NCI-H526 (cell line): ENCODE results near the gene MARVELD2.
"Not testable (repeated sequence)": the region's sequence is repeated elsewhere in the genome, so short reads cannot be mapped to it uniquely, and the experiment has no call there.

Experiments used
- DNase-seq, 2 experiments: peaks; one replicate each; lab custom pipeline; 2025; lab: John Stamatoyannopoulos, UW

MARVELD2 gene

GRCh38 chr5:69450116-69450515 is 35.2 kb downstream of the MARVELD2 start:
- no peak for DNase-seq

- DNase-seq: not testable (repeated sequence)
Measured at GRCh38 chr5:69450527-69450926, 35.6 kb downstream of the MARVELD2 start.

GRCh38 chr5:69451941-69452647 is 37.2 kb downstream of the MARVELD2 start:
- DNase-seq: peak; percentile 3 to 45

DNA sequence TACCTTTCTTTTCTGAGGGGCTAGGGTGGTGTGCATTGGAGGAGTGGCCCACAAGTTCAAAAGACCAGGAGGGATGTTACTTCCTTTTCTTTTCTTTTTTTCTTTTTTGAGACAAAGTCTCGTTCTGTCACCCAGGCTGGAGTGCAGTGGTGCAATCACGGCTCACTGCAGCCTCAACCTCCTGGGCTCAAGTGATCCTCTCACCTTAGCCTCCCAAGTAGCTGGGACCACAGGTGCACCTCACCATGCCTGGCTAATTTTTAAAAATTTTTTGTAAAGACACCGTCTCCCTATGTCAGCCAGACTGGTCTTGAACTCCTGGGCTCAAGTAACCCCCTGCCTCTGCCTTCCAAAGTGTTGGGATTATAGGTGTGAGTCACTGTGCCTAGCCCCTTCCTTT is 38.6 kb downstream of the MARVELD2 start:
- not testable (repeated sequence) for DNase-seq

GRCh38 chr5:69454460-69455249 is 39.7 kb downstream of the MARVELD2 start:
- DNase-seq: peak in 1 of 2 experiments; percentile 4

DNA sequence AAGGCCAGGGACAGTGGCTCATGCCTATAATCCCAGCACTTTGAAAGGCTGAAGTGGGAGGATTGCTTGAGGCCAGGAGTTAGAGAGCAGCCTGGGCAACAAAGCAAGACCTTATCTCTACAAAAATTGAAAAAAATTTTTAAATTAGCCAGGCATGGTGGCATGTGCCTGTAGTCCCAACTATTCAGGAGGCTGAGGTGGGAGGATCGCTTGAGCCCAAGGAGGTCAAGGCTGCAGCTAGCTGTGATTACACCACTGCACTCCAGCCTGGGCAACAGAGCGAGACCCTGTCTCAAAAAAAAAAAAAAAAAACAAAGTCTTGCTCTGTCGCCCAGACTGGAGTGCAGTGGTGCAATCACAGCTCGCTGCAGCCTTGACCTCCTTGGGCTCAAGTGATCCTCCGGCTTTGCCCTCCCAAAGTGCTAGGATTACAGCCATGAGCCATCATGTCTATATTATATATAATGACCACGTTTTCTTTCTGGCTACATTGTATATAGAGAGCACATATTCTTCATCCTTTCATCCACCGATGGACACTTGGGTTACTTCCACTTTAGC is 40.6 kb downstream of the MARVELD2 start:
- DNase-seq: not testable (repeated sequence)

DNA sequence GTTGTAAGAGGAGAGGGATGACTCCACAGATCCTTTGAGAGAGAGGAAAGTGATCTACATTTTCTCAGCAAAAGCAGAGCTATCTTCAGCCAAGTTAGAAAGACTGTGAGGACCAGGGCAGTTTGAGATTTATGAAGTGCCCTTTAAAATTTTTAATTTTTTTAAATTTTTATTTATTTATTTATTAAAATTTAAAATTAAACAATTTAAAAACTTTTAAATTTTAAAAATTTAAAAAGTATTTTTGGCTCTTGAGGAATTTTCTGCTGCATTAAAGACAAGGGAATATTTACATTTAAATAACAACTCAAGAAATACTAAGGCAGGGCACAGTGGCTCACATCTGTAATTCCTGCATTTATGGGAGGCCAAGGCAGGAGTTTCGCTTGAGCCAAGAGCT is 47.3 kb downstream of the MARVELD2 start:
- no peak for DNase-seq

- DNase-seq: not testable (repeated sequence)
Measured at GRCh38 chr5:69466375-69466774, 51.5 kb downstream of the MARVELD2 start.

GRCh38 chr5:69467442-69468225 is 52.7 kb downstream of the MARVELD2 start:
- DNase-seq: no peak

DNA sequence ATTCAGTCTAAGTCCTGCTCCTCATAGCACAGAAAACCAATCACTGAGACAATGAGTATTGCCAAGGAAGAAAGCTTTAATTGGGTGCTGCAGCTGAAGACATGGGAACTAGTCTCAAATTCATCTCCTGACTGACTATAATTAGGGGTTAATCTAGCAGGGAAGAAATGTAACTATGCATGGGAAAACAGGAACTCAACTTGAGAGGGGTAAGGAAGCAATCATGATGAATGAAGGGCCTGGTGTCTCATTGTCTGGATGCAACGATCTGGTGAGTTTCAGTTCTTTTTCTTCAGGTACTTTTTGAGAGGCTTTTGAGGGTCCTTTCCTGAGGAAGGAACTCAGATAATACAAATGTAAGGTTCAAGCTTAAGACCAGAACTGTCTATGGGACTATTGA is 53.7 kb downstream of the MARVELD2 start:
- no peak for DNase-seq

DNA sequence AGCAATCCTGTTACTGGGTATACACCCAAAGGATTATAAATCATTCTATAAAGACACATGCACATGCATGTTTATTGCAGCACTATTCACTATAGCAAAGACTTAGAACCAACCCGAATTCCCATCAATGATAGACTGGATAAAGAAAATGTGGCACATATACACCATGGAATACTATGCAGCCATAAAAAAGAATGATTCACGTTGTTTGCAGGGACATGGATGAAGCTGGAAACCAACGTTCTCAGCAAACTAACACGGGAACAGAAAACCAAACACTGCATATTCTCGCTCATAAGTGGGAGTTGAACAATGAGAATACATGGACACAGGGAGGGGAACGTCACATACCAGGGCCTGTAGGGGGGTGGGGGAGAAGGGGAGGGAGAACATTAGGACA is 56.6 kb downstream of the MARVELD2 start:
- DNase-seq: not testable (repeated sequence)

GRCh38 chr5:69472535-69473143 is 57.7 kb downstream of the MARVELD2 start:
- DNase-seq: not testable (repeated sequence)

GRCh38 chr5:69477170-69477569 is 62.3 kb downstream of the MARVELD2 start:
- DNase-seq: no peak

GRCh38 chr5:69478296-69478695 is 63.4 kb downstream of the MARVELD2 start:
- not testable (repeated sequence) for DNase-seq

DNA sequence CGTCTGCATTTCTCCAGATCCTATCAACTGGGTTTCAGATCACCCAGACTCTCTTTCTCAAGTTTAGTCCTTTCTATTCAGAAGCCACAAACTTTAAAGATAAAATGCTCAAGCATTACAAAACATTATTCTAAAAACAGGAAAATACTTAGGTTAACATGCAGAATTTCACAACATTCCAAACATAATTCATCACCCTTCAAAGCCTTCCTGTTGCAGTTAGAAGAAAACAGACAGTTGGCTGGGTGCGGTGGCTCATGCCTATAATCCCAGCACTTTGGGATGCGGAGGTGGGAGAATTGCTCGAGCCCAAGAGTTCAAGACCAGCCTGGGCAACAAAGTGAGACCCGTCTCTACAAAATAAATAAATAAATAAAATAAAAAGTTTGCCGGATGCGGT is 70.0 kb downstream of the MARVELD2 start:
- no peak for DNase-seq

DNA sequence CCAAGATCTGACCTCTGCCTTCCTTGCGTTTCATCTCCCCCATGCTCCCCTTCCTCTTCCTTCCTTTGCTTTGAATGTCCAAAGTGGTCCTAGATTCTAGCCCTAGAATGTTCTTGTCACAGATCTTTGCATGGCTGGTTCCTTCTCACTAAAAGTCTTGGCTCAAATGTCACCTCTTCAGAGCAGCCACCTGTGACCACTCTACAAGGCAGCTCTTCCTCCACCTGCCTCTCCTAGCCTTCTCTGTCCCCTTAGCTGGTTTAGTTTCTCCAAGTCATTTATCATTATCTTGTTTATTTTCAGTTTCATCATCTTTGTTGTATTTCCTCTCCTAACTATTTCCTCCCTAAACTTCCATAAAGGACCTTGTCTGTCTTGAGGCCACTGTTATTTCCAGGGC is 70.6 kb downstream of the MARVELD2 start:
- DNase-seq: no peak

DNA sequence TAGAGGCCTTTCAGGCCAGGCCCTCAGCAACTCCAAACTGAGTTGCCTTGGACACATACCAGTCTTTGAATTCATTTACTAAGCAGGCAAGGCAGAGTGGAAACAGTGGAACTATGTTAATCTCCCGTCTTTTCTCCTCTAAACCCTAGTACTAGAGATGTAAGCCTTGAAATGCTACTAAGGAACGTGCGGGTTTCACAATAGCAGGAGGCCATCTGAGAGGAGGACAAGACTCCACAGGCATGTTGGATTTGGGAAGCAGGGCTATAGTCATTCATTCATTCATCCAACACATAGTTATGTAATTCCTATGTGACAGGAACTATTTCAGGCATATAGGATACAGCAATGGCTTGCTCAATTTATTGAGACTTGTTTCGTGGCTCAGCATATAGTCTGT is 74.3 kb downstream of the MARVELD2 start:
- DNase-seq: no peak

DNA sequence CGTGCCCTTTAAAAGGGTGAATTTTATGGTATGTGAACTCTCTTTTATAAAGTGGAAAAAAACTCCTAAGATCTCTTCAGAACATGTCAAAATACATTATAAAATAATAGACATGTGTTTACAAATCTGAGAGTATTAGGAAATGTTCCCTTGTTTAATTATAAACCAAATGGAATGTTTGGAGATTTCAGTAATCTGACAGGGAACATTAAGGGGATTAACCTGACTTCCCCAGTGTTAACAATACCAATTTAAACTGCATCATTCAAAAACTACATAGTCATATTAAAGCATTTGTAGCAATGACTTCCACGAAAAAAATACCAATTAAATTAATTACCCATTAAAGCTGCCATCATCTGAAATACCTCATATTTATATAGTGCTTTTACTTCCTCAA is 76.1 kb downstream of the MARVELD2 start:
- DNase-seq: no peak

- no peak for DNase-seq
Measured at GRCh38 chr5:69491838-69492390, 77.0 kb downstream of the MARVELD2 start.

DNA sequence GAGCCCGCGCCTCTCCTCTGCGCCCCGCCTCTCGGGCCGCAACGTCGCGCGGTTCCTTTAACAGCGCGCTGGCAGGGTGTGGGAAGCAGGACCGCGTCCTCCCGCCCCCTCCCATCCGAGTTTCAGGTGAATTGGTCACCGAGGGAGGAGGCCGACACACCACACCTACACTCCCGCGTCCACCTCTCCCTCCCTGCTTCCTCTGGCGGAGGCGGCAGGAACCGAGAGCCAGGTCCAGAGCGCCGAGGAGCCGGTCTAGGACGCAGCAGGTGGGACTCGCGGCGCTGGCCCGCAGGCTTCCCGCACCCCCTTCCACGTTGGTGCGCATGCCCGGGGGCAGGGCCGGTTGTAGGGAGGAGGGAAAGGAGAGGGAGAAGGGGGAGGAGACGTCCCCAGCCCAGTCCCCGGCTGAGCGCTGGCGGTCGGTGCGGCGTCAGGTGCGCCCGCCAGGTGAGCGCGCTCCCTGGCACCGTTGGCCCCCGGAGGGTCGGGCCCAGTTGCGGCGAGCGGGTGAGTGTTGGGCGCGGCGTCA is 77.5 kb downstream of the MARVELD2 start, which contains the start of gene OCLN:
Gene OCLN (plus strand): TSS at position 400 of the 532 bp plus-strand sequence. CDS start 11,455 bp downstream, outside the sequence.
- DNase-seq: peak; percentile 78 to 92

GRCh38 chr5:69492923-69493395 is 78.0 kb downstream of the MARVELD2 start:
- peak; percentile 43 to 75 for DNase-seq
